GM18870 (cell line): ENCODE measurements around the gene TGFB1.

Experiments used
- ATAC-seq: cut with Tn5 transposase; IDR thresholded peaks from one replicate; pipeline ENCODE4 v1.9.1; 2021; ENCODE audit warnings: moderate library complexity; ENCODE audit not compliant: unreplicated experiment

TGFB1 gene

GRCh38 chr19:41323023-41323422 is 30.7 kb downstream of the TGFB1 start:
- ATAC-seq, result no peak

- no peak for ATAC-seq
Measured at GRCh38 chr19:41322451-41322850, 31.3 kb downstream of the TGFB1 start.

GRCh38 chr19:41321600-41322270 is 32.0 kb downstream of the TGFB1 start:
- ATAC-seq, result no peak

GRCh38 chr19:41321204-41321599 is 32.5 kb downstream of the TGFB1 start:
- ATAC-seq, result no peak

DNA sequence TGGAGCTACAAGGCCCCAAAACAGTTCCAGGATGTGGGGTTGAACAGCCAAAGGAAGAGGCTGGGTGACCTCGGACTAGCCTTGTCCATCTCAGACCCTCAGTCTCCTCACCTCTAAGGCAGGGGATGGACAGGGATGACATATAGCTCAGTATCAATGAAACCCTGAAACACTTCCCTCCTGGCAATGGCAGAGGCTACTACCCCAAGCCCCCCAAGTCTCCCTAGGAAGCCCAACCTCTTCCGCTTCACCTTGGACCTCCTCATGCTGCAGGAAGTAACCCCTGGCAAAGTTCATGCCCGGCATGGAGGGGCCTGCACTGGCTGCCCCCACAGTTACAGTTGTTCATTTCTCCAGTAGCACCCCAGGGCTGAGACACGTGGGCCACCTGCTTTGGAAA is 33.2 kb downstream of the TGFB1 start:
- ATAC-seq, result no peak

DNA sequence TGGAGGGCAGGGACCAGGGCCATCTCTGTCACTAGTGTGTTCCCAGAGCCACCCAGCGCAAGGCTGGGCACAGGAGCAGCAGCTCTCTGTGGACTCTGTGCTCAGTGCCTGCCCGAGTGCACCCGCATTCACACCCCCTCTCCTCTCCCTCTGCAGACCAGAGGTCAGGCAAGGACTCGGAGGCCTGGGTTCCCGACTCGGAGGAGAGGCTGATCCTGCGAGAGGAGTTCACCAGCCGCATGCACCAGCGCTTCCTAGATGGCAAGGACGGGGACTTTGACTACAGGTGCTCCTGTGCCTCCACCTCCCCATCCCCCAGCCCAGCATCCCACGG is 33.6 kb downstream of the TGFB1 start:
- ATAC-seq, result no peak

GRCh38 chr19:41319500-41320184 is 34.1 kb downstream of the TGFB1 start:
- ATAC-seq, result no peak

GRCh38 chr19:41318696-41319499 is 34.8 kb downstream of the TGFB1 start:
- no peak for ATAC-seq

GRCh38 chr19:41316306-41316920 is 37.3 kb downstream of the TGFB1 start:
- ATAC-seq, result no peak

DNA sequence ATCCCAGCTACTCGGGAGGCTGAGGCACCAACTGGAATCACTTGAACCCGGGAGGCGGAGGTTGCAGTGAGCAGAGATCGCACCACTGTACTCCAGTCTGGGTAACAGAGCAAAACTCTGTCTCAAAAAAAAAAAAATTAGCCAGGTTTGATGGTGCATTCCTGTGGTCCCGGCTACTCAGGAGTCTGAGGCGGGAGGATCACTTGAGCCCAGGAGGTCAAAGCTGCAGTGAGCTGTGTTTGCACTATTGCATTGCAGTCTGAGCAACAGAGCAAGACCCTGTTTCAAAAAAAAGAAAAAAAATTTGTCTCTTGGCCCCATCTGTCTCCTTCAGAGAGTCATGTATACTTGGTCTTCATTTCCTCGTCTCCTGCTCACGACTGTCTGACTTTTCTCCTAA is 42.1 kb downstream of the TGFB1 start:
- ATAC-seq, result no peak

DNA sequence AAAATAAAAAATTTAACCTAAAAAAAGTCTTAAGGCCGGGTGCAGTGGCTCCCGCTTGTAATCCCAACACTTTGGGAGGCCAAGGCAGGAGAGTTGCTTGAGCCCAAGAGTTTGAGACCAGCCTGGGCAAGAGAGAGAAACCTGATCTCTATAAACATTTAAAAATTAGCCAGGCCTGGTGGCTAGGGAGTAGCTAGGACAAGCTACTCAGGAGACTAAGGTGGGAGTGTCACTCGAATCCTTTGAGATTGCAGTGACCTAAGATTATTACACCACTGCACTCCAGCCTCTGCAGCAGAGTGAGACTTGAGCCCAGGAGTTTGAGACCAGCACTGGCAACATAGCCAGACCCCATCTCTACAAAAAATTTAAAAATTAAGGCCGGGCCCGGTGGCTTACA is 42.6 kb downstream of the TGFB1 start:
- ATAC-seq, result no peak

GRCh38 chr19:41310033-41310831 is 43.5 kb downstream of the TGFB1 start, which contains the start of gene CCDC97:
Gene CCDC97, plus strand, starts transcription at chr19:41310172. Its CDS starts 139 bp downstream, at chr19:41310311.
- peak; percentile 58 for ATAC-seq

DNA sequence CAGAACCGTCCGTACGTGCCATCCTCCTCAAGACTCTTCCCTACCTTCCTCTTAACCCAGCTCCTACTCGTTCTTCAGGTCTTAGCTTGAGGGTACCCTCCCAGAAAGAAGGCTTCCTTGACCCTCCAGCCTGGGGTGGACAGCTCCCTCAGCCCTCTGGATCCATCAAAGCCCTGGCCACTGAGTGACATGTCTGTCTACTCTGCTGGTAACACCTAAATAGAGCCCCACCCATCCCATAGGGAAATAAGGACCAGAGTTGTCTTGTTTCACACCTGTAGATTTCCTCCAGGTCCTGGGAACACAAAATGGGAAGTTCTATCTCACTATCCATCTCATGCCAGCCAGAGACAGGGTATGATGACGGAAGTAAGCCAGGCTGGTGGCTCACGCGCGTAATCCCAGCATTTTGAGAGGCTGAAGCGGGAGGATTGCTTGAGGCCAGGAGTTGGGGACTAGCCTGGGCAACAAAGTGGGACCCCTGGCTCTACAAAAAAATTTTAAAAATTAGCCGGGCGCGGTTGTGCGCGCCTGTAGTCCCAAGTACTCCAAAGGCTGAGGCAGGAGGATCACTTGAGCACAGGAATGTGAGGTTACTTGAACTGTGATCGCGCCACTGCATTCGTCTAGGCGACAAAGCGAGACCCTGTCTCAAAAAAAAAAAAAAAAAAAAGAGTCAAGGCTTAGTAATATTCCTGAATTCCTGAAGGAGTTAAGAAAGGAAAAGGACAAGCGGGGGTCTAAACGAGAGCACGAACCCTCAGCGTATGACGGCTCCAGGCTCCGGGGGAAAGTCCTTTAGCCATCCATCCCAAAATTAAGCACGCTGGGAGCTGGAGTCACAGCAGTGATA is 44.3 kb downstream of the TGFB1 start:
- ATAC-seq, result no peak

DNA sequence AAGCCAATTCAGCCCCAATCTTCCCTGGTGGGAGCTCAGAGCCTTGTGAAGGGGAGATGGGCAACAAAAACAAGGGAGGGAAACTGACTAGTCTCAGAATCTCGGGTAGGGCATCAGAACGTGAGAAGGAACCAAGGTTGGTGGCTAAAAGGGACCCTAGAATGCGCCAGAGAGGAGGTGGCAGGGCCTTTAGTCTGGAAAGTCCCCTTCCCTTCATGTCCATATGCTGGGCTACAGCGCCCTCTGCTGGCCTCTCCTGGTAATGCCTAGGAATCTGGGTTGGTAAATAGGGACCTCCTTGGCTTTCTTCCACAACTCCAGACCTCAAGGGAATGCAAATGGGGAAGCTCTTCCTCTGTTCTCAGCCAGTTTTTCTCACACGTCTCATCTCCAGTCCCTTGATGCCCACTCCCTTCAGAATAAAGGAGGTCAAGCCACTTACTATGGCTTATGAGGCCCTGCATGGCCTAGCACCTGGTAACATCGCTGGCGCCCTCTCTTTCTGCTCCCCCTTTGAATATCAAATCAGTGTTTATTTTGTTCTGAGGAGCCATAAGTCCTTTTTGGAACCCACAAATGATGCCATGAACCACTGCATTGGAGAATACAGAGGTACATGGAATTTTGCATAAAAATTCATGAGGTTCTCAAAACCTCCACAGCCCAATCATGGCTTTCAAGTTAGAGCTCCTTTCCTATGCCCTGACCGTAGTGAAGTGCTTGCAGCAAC is 45.1 kb downstream of the TGFB1 start:
- no peak for ATAC-seq

DNA sequence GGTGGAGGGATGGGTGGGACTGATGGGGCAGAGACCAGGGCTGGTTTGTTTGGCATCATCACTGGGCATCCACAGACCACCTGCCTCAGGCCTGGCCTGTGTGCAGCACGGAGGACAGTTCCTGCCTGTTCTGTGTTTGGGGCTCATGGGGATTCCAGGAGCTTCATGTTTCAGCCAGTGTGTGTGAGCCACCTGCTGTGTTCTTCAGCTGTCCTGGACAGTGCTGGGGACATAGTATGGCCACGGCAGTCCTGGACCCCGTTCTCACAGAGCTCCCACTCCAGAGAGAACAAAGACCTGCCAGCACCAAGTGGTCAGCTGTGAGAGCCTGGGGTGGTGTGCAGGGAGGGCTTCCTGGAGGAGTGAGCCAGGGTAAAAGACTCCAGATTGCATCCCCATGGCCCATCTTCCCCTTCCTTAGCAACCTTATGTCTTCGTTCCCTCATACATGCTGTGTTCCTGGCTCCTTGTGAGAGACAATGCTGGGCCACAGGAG is 45.7 kb downstream of the TGFB1 start:
- no peak for ATAC-seq

GRCh38 chr19:41307090-41307875 is 46.4 kb downstream of the TGFB1 start:
- ATAC-seq, result no peak

DNA sequence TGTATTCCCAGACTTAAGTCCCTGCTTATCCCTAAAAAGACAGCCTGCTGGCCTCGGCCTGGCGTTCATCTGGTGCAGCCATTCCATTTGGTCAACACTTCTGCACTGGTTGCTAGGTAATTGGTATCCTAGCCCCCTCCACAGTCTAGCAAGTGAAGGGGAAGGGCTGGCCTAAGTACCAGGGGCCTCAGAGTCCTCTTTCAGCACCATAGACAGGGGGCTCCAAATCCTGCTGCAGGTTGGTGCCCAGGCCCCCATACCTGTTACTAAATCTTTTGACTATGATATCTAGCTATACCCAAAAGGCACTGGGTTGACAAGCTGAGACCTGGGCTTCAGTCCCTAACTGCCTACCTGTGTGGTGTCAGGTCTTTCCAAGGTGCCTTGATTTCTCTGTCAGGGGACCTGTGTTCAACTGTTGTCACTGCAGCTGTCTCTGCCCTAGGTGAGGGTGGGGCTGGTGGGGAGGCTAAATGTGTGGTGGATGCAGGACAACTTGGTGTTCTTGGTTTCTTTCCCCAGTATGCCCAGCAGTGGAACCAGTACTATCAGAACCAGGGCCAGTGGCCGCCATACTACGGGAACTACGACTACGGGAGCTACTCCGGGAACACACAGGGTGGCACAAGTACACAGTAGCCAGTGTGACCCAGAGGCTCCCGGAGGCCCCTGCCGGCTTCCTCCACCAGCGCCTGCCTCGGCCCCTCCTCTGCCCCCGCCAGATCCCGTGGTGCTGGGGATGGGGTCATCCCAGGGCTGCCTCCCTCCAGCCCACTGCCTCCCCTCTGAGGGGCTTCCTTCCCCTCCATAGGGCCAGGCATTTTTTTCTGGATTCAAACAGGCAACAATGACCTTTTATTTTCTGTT is 47.6 kb downstream of the TGFB1 start:
- no peak for ATAC-seq
